HG02763 (cell line): ENCODE data around the gene DNASE1.
"Not testable (repeated sequence)": the region's sequence is repeated elsewhere in the genome, so short reads cannot be mapped to it uniquely, and the experiment has no call there.

Experiments used
- ATAC-seq: cut with Tn5 transposase; IDR thresholded peaks from one replicate; pipeline ENCODE4 v1.9.1; 2021; ENCODE audit warnings: mild to moderate bottlenecking, moderate library complexity; ENCODE audit not compliant: unreplicated experiment

Gene DNASE1

GRCh38 chr16:3654249-3654991 lies at the start of gene DNASE1:
TSS of gene DNASE1 (plus strand) at chr16:3654691. CDS start at chr16:3655374, 683 bp downstream.
- no peak for ATAC-seq

GRCh38 chr16:3606441-3606840 lies 48.0 kb upstream of the DNASE1 start:
- no peak for ATAC-seq

GRCh38 chr16:3607161-3607560 lies 47.3 kb upstream of the DNASE1 start:
- ATAC-seq, result no peak

- no peak for ATAC-seq
These were observed 46.9 kb upstream of the DNASE1 start for GRCh38 chr16:3607634-3608033.

- no peak for ATAC-seq
These were observed 46.4 kb upstream of the DNASE1 start for GRCh38 chr16:3608069-3608468.

- not testable (repeated sequence) for ATAC-seq
These were observed 45.5 kb upstream of the DNASE1 start for GRCh38 chr16:3608976-3609375.

GRCh38 chr16:3609895-3610697 lies 44.4 kb upstream of the DNASE1 start:
- no peak for ATAC-seq

- ATAC-seq, result no peak
These were observed 43.8 kb upstream of the DNASE1 start for GRCh38 chr16:3610698-3611145.

GRCh38 chr16:3611146-3611975 lies 43.1 kb upstream of the DNASE1 start, which contains the start of gene SLX4:
TSS of gene SLX4 (minus strand) at chr16:3611606. CDS start at chr16:3608964, 2,642 bp downstream.
- peak; percentile 88 for ATAC-seq

GRCh38 chr16:3612510-3613466 lies 41.7 kb upstream of the DNASE1 start:
- no peak for ATAC-seq

GRCh38 chr16:3618769-3619141 lies 35.7 kb upstream of the DNASE1 start:
- ATAC-seq, result no peak

- ATAC-seq, result no peak
These were observed 30.8 kb upstream of the DNASE1 start for GRCh38 chr16:3623642-3624041.

- no peak for ATAC-seq
These were observed 29.2 kb upstream of the DNASE1 start for GRCh38 chr16:3625331-3625730.

GRCh38 chr16:3625911-3626732 lies 28.4 kb upstream of the DNASE1 start:
- no peak for ATAC-seq

GRCh38 chr16:3637371-3637923 lies 17.0 kb upstream of the DNASE1 start:
- no peak for ATAC-seq

- ATAC-seq, result no peak
These were observed 15.4 kb upstream of the DNASE1 start for GRCh38 chr16:3638916-3639644.

GRCh38 chr16:3640207-3640606 lies 14.3 kb upstream of the DNASE1 start:
- no peak for ATAC-seq
